Measurements from ENCODE around the gene OR52E4. TPM values are rescaled to one million over a fixed set of nuclear protein-coding genes. Genes with fewer than 3 reads are reported as not detected.

OR52E4 gene
- total and polyA plus RNA-seq, 2 experiments from 2014 or later = not detected

- DNase-seq (ENCODE audit: low spot score) = no peak
- H2AFZ ChIP-seq = no peak overlapping the region
- H3K9me2 ChIP-seq (ENCODE audit: insufficient read depth) = peaks cover 5% of the 10 kb centered on the region
- peaks cover 57% of the 10 kb centered on the region for H3K9me3 Mint-ChIP-seq
- 0 out of 2 replicates have a peak overlapping the region, but pooled peaks have one; percentile 94 for H3K27ac Mint-ChIP-seq
- no peaks in the 10 kb centered on the region for H3K36me3 ChIP-seq (ENCODE audit: insufficient read depth)
- H3K4me2 ChIP-seq = no peak overlapping the region
- H3K4me1 Mint-ChIP-seq = no peaks in the 10 kb centered on the region
- no peak overlapping the region for H3K4me3 Mint-ChIP-seq
- no peaks in the 10 kb centered on the region for H3F3A ChIP-seq (replicated peaks; ENCODE audit: low read depth)
- no peaks in the 10 kb centered on the region for H3K79me2 ChIP-seq (replicated peaks; ENCODE audit: insufficient read depth)
- no peak overlapping the region for H3K27ac ChIP-seq (ENCODE audit: low read depth)
- no peak for ATAC-seq
- peaks cover 16% of the 10 kb centered on the region for H3K27me3 Mint-ChIP-seq (ENCODE audit: insufficient read depth, low read depth, poor library complexity)
- H3K36me3 Mint-ChIP-seq (ENCODE audit: low read depth) = peaks cover 24% of the 10 kb centered on the region
- no peaks in the 10 kb centered on the region for H4K20me1 ChIP-seq (replicated peaks; ENCODE audit: insufficient read depth)
- H3K4me1 ChIP-seq (ENCODE audit: insufficient read depth) = no peaks in the 10 kb centered on the region
- TF ChIP-seq REST (IDR thresholded peaks at IDR 0.05; ENCODE audit: unreplicated experiment) = no peak
- TF ChIP-seq ETS1 (IDR thresholded peaks at IDR 0.05) = no peak
- TF ChIP-seq CTCF (conservative IDR thresholded peaks at IDR 0.05; ENCODE audit: low read depth in 2 of 2) = no peak
- no peak for TF ChIP-seq STAT1 (IDR thresholded peaks at IDR 0.05; ENCODE audit: unreplicated experiment)
- TF ChIP-seq ZNF462 (CRISPR knock-in tag; IDR thresholded peaks at IDR 0.05) = no peak
- no peak for TF ChIP-seq NANOG (IDR thresholded peaks at IDR 0.05; ENCODE audit: borderline replicate concordance)
- TF ChIP-seq ZNF114 (CRISPR knock-in tag; IDR thresholded peaks at IDR 0.05) = no peak
- TF ChIP-seq JUNB (IDR thresholded peaks at IDR 0.05; ENCODE audit: unreplicated experiment) = no peak
- no peak for TF ChIP-seq CREB1 (CRISPR knock-in tag; IDR thresholded peaks at IDR 0.05; ENCODE audit: low read depth)
- no peak for TF ChIP-seq EZH2 (IDR thresholded peaks at IDR 0.05; ENCODE audit: low read depth, unreplicated experiment)
- TF ChIP-seq POLR2AphosphoS5 (IDR thresholded peaks at IDR 0.05; ENCODE audit: low read depth) = no peak
- TF ChIP-seq ZNF331 (CRISPR knock-in tag; IDR thresholded peaks at IDR 0.05; ENCODE audit: low read depth) = no peak
- TF ChIP-seq EZH2phosphoT487 (IDR thresholded peaks at IDR 0.05; ENCODE audit: unreplicated experiment) = no peak
- H3K4me3 ChIP-seq = no peak overlapping the region
- no peaks in the 10 kb centered on the region for H3K27me3 ChIP-seq (ENCODE audit: insufficient read depth)
Observed at GRCh38 chr11:5928811-5929210, 48.4 kb downstream of the OR52E4 start.
